ENCODE results near the gene METRNL.

DNA sequence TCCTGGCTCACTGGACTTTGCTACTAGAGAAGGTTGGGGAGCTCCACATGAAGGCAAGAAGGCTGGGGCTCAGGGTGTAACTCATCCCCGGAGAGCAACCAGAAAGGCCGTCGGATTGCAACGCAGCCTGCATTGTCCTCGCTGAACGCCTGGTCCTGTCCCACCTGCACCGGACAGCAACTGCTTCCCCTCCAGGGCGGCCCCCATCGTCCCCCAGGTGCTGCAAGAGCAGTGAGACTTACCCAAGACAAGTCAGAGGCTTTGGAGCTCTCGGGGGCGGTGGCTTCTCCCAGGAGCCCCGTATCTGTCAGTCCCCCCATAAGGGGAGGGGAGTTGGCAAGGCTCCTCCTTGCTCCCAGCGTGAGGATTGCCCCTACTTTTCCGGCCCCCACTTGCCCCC, 18.4 kb downstream of the METRNL start:
- TF ChIP-seq CTCF (IDR thresholded peaks at IDR 0.05; ENCODE audit: low read depth, low read length) (no peak), EZH2phosphoT487 (IDR thresholded peaks at IDR 0.05; ENCODE audit: low read depth) (no peak)
